ENCODE measurements around the gene MXI1. TPM values are rescaled to one million over a fixed set of nuclear protein-coding genes. Genes with fewer than 3 reads are reported as not detected.
A peak's percentile ranks its signal among the peaks of the same experiment; 100 is the strongest.

The MXI1 gene
- 10 to 100 TPM; 24.4 to 27.5 TPM for total RNA-seq

DNA sequence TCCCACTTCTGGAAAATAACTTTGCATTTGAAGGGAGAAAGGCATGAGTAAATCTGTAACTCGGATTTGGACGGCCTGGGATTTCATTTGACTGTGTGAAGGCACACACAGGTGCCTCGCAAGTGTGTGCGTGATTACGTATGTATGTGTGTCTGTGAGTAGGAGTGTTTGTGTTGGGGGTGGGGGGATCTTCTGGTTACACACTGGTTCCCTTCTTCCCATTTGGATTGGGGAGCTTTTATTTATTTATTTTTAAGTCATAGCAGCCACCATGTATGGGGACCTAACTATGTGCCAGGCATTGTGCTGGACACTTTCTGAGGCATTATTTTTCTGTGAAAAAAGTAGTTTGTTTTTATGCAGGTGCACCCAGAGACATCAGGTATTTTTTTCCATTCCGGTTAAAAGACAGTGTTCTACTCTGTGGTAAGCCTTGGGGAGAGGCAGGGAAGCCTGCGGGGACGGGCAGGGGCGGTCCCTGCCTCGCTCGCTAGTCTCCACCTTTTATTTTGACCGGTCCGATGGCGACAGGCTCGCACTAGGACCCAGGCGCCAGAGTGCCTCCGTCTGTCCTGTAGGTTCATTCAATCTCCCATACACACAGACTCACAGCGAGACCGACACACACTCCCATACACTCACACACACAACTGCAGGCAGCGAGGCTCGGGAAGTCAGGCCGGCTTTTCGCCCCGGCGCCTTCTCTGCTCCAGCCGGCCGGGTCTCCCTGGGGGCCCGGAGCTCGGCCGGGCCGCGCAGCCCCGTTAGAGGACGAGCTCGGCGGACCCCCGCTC is at the start of gene MXI1:
TSS of gene MXI1 (plus strand) at position 595 of the 794 bp plus-strand sequence. CDS start 204 bp downstream, outside the sequence.
- intact Hi-C loops (cut with micrococcal nuclease): loop anchor here (1.0 to 5.0 kb wide), 4 partner anchors 50 to 205 kb away; no protein-coding TSS in a partner anchor
- peak within 1 kb of the TSS; percentile 80 for H3K27ac Mint-ChIP-seq

DNA sequence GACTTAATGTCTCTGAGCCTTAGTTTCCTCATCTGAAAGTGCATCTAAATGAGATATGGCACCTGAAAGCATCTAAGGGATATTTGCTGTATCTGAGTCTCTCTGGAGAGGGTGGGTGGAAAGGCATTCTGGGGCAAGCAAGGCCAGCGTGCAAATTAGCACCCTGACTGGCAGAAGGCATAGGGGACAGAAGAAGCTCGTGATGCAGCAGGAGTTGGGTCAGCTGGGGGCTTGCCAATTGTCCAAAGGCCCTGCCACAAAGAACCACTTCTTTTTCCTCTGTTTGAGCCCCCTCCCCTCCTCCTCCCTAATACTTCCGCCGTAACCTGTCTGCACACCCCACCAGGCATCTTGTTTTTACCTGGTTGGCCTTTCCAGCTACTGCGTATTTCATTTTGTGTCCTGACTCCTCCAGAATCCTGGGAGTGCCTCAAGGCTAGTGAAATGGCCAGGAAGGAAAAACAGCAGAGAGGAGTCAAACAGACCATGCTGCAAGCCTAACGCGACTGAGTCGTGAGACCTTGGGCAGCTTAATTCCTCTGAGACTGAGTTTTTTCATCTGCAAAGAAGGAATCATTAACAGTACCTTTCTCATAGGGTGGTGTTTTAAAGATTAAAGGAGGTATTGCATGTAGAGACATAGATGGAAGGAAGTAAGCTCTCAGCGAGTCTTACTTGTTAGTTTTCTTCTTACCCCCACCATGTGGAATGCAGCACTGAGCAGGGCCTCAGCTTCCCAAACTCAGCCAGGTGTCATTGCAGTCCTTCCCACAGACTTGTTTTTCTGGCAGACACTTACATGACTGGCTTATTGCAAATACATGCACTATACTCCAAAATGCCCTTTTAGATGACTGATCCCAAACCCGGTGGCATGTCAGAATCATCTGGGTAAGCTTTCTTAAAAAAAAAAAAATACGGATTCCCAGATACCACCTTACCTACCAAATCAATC is 49.1 kb upstream of the MXI1 start:
- H3K27me3 Mint-ChIP-seq (ENCODE audit: low read depth): peaks cover 65% of the 10 kb centered on the region
- H3K9me3 Mint-ChIP-seq: no peaks in the 10 kb centered on the region
- CTCF ChIA-PET: interaction anchor here (0.7 to 2.3 kb wide), 5 partner anchors 11 to 236 kb away, joined by 3 to 11 read pairs (median 3); no protein-coding TSS in a partner anchor
- H3K4me1 Mint-ChIP-seq (ENCODE audit: low read depth): peaks cover 20% of the 10 kb centered on the region
- no peak for DNase-seq
- H3K27ac Mint-ChIP-seq: no peak overlapping the region
- H3K36me3 Mint-ChIP-seq (ENCODE audit: low read depth): no peaks in the 10 kb centered on the region
- no peak overlapping the region for H3K4me3 Mint-ChIP-seq
- intact Hi-C loops (cut with micrococcal nuclease): loop anchor here (5.0 kb wide), 1 partner anchor 49 kb away; the partner anchor contains the start of gene MXI1

More for the DNA sequence above, at the start of gene MXI1:
- CTCF ChIA-PET: interaction anchor here (0.6 to 11.0 kb wide), 27 partner anchors 11 to 340 kb away, joined by 3 to 181 read pairs (median 5); no protein-coding TSS in a partner anchor
- DNase-seq: peak; percentile 72
- peaks cover 2% of the 10 kb centered on the region for H3K36me3 Mint-ChIP-seq (ENCODE audit: low read depth)
- H3K4me3 Mint-ChIP-seq: peak within 1 kb of the TSS; percentile 97
- H3K4me1 Mint-ChIP-seq (ENCODE audit: low read depth): peaks cover 23% of the 10 kb centered on the region
- H3K27me3 Mint-ChIP-seq (ENCODE audit: low read depth): peaks cover 3% of the 10 kb centered on the region
- H3K9me3 Mint-ChIP-seq: no peaks in the 10 kb centered on the region

DNA sequence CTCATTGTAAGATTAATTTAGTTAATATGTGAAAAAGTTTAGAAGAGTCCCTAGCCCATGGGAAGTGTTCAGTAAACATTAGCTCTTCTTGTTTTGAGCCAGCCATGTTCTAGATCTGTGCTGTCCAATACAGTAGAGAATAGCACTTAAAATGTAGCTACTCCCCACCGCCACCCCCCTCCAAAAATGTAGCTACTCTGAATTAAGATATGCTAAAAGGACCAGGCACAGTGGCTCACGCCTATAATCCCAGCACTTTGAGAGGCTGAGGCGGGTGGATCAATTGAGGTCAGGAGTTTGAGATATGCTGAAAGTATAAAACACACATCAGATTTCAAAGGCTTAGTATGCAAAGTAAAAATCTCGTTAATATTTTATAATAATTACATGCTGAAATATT is 47.3 kb upstream of the MXI1 start:
- intact Hi-C loops (cut with micrococcal nuclease): no loop called here
- no peak for DNase-seq
- Mint-ChIP-seq H3K36me3 (ENCODE audit: low read depth) (no peaks in the 10 kb centered on the region), H3K27me3 (ENCODE audit: low read depth) (peaks cover 57% of the 10 kb centered on the region), H3K4me3 (no peak overlapping the region), H3K4me1 (ENCODE audit: low read depth) (peaks cover 20% of the 10 kb centered on the region), H3K9me3 (no peaks in the 10 kb centered on the region), H3K27ac (no peak overlapping the region)
- CTCF ChIA-PET: interaction anchor here (1.8 kb wide), 1 partner anchor 22 kb away, joined by 6 read pairs; no protein-coding TSS in a partner anchor

DNA sequence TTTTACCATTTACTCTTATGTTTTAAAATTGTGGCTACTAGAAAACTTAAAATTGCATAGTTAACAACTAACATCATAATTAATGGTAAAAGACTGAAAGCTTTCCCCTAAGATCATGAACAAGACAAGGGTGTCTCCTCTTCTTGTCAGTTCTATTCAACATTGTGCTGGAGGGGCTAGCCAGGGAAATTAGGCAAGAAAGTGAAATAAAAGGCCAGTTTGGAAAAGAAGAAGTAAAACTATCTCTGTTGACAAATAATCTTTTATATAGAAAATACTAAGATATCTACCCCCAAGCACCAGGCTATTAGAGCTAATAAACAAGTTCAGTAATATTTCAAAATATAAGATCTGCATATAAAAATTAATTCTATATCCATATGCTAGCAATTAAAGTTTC is 46.9 kb upstream of the MXI1 start:
- no peaks in the 10 kb centered on the region for H3K36me3 Mint-ChIP-seq (ENCODE audit: low read depth)
- DNase-seq: no peak
- peaks cover 20% of the 10 kb centered on the region for H3K4me1 Mint-ChIP-seq (ENCODE audit: low read depth)
- no peak overlapping the region for H3K27ac Mint-ChIP-seq
- CTCF ChIA-PET: interaction anchor here (1.8 kb wide), 1 partner anchor 23 kb away, joined by 6 read pairs; no protein-coding TSS in a partner anchor
- intact Hi-C loops (cut with micrococcal nuclease): no loop called here
- peaks cover 59% of the 10 kb centered on the region for H3K27me3 Mint-ChIP-seq (ENCODE audit: low read depth)
- no peak overlapping the region for H3K4me3 Mint-ChIP-seq
- no peaks in the 10 kb centered on the region for H3K9me3 Mint-ChIP-seq

- Mint-ChIP-seq H3K4me3 (no peak overlapping the region), H3K9me3 (no peaks in the 10 kb centered on the region), H3K27me3 (ENCODE audit: low read depth) (peaks cover 59% of the 10 kb centered on the region), H3K36me3 (ENCODE audit: low read depth) (no peaks in the 10 kb centered on the region), H3K27ac (no peak overlapping the region), H3K4me1 (ENCODE audit: low read depth) (peaks cover 3% of the 10 kb centered on the region)
- CTCF ChIA-PET: interaction anchor here (0.8 kb wide), 1 partner anchor 38 kb away, joined by 3 read pairs; no protein-coding TSS in a partner anchor
- intact Hi-C loops (cut with micrococcal nuclease): no loop called here
- DNase-seq: no peak
Measured at GRCh38 chr10:110162741-110163145, 44.7 kb upstream of the MXI1 start.

- Mint-ChIP-seq H3K9me3 (no peaks in the 10 kb centered on the region), H3K4me1 (ENCODE audit: low read depth) (peaks cover 4% of the 10 kb centered on the region), H3K4me3 (no peak overlapping the region), H3K36me3 (ENCODE audit: low read depth) (no peaks in the 10 kb centered on the region), H3K27ac (no peak overlapping the region), H3K27me3 (ENCODE audit: low read depth) (peaks cover 59% of the 10 kb centered on the region)
- DNase-seq: no peak
- CTCF ChIA-PET: interaction anchor here (0.8 kb wide), 1 partner anchor 37 kb away, joined by 3 read pairs; no protein-coding TSS in a partner anchor
- intact Hi-C loops (cut with micrococcal nuclease): no loop called here
Measured at GRCh38 chr10:110163192-110163773, 44.1 kb upstream of the MXI1 start.

- Mint-ChIP-seq H3K4me3 (no peak overlapping the region), H3K27me3 (ENCODE audit: low read depth) (peaks cover 59% of the 10 kb centered on the region), H3K9me3 (no peaks in the 10 kb centered on the region), H3K4me1 (ENCODE audit: low read depth) (peaks cover 10% of the 10 kb centered on the region), H3K27ac (no peak overlapping the region), H3K36me3 (ENCODE audit: low read depth) (no peaks in the 10 kb centered on the region)
- no peak for DNase-seq
- CTCF ChIA-PET: interaction anchor here (1.2 kb wide), 1 partner anchor 10 kb away, joined by 3 read pairs; no protein-coding TSS in a partner anchor
- intact Hi-C loops (cut with micrococcal nuclease): no loop called here
Measured at GRCh38 chr10:110163841-110164240, 43.6 kb upstream of the MXI1 start.

DNA sequence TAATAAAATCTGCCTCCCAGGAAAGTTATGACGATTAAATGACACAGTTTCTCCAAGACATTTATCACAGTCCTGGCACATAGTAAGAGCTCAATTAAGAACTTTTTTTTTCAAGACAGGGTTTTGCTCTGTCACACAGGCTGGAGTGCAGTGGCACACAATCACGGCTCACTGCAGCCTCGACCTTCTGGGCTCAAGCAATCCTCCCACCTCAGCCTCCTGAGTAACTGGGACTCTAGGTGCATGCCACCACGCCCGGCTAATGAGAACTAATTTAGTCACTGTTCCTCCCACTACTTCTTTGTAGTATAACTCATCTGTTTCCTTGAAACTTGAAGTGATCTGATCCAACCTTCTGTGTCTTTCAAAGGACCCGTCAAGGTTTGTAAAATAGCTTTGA is 42.2 kb upstream of the MXI1 start:
- Mint-ChIP-seq H3K27ac (no peak overlapping the region), H3K4me1 (ENCODE audit: low read depth) (peaks cover 21% of the 10 kb centered on the region), H3K4me3 (no peak overlapping the region), H3K9me3 (no peaks in the 10 kb centered on the region), H3K36me3 (ENCODE audit: low read depth) (no peaks in the 10 kb centered on the region), H3K27me3 (ENCODE audit: low read depth) (peaks cover 64% of the 10 kb centered on the region)
- DNase-seq: no peak
- CTCF ChIA-PET: interaction anchor here (0.6 to 1.4 kb wide), 4 partner anchors 8 to 327 kb away, joined by 3 to 6 read pairs (median 3); no protein-coding TSS in a partner anchor
- intact Hi-C loops (cut with micrococcal nuclease): no loop called here

GRCh38 chr10:110167149-110167548 is 40.3 kb upstream of the MXI1 start:
- Mint-ChIP-seq H3K4me3 (no peak overlapping the region), H3K27ac (no peak overlapping the region), H3K27me3 (ENCODE audit: low read depth) (peaks cover 68% of the 10 kb centered on the region), H3K36me3 (ENCODE audit: low read depth) (no peaks in the 10 kb centered on the region), H3K9me3 (no peaks in the 10 kb centered on the region), H3K4me1 (ENCODE audit: low read depth) (peaks cover 27% of the 10 kb centered on the region)
- CTCF ChIA-PET: interaction anchor here (0.7 kb wide), 1 partner anchor 187 kb away, joined by 6 read pairs; no protein-coding TSS in a partner anchor
- intact Hi-C loops (cut with micrococcal nuclease): no loop called here
- no peak for DNase-seq

DNA sequence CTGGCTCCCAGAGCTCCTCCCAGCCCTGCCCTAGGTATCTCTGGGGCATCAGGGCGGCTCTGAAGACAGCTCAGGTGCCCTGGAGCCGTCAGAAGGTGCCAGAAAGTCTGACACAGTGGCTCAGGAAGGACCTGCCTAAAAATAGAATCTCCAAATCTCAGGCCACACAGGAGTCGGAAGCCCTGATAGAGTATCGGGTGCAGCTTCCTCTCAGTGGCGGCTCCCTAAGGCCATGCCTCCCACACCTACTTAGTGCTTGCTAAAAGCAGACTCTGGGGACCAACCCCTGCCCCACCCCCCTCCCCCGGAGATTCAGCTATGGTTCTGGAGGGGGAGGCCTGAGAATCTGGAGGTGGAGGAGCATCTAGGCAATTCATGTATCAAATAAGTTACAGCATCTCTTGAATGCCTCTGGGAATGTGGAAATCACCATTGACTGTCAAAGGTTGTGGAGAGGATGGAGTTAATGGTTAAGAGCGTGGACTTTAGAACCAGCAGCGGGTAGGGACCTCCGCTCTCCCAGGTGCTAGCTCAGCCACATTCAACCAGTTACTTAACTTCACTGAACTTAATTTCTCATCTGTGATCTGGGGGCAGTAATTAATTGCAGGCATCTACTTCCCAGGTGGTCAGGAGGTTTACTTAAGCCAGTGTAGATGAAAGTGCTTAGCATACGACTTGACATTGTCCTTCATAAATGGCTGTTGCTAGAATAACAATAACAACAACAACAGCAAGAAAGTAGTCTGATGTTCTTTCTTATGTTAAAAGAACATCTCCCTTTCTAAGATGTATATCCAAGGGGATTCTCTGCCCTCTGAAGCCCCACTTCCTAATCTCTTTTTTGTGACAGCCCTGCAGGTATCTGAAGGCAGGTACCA is 38.6 kb upstream of the MXI1 start:
- Mint-ChIP-seq H3K9me3 (no peaks in the 10 kb centered on the region), H3K4me3 (no peak overlapping the region), H3K27me3 (ENCODE audit: low read depth) (peaks cover 65% of the 10 kb centered on the region), H3K4me1 (ENCODE audit: low read depth) (peaks cover 27% of the 10 kb centered on the region), H3K36me3 (ENCODE audit: low read depth) (no peaks in the 10 kb centered on the region), H3K27ac (no peak overlapping the region)
- peak; percentile 47 for DNase-seq
- intact Hi-C loops (cut with micrococcal nuclease): no loop called here
- CTCF ChIA-PET: interaction anchor here (0.6 to 0.9 kb wide), 3 partner anchors 12 to 57 kb away, joined by 3 to 5 read pairs (median 3); no protein-coding TSS in a partner anchor

GRCh38 chr10:110169586-110169985 is 37.8 kb upstream of the MXI1 start:
- intact Hi-C loops (cut with micrococcal nuclease): no loop called here
- Mint-ChIP-seq H3K4me1 (ENCODE audit: low read depth) (peaks cover 27% of the 10 kb centered on the region), H3K4me3 (no peak overlapping the region), H3K27me3 (ENCODE audit: low read depth) (peaks cover 63% of the 10 kb centered on the region), H3K27ac (no peak overlapping the region), H3K9me3 (no peaks in the 10 kb centered on the region), H3K36me3 (ENCODE audit: low read depth) (no peaks in the 10 kb centered on the region)
- DNase-seq: no peak
- CTCF ChIA-PET: interaction anchor here (0.9 kb wide), 1 partner anchor 13 kb away, joined by 3 read pairs; no protein-coding TSS in a partner anchor
